ENCODE data around the gene BANP. TPM values are rescaled to one million over a fixed set of nuclear protein-coding genes. Genes with fewer than 3 reads are reported as not detected.

BANP gene
- total RNA-seq, 1 donor from 2014 or later = 17.6 TPM

- no peak overlapping the region for H3K4me3 ChIP-seq (ENCODE audit: low read depth, low read length)
- TF ChIP-seq, protein P1, sequence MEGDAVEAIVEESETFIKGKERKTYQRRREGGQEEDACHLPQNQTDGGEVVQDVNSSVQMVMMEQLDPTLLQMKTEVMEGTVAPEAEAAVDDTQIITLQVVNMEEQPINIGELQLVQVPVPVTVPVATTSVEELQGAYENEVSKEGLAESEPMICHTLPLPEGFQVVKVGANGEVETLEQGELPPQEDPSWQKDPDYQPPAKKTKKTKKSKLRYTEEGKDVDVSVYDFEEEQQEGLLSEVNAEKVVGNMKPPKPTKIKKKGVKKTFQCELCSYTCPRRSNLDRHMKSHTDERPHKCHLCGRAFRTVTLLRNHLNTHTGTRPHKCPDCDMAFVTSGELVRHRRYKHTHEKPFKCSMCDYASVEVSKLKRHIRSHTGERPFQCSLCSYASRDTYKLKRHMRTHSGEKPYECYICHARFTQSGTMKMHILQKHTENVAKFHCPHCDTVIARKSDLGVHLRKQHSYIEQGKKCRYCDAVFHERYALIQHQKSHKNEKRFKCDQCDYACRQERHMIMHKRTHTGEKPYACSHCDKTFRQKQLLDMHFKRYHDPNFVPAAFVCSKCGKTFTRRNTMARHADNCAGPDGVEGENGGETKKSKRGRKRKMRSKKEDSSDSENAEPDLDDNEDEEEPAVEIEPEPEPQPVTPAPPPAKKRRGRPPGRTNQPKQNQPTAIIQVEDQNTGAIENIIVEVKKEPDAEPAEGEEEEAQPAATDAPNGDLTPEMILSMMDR (conservative IDR thresholded peaks at IDR 0.05; ENCODE audit: low read depth, low read length) = no peak
- DNase-seq (ENCODE audit: low read depth) = peak; percentile 59
Measured at GRCh38 chr16:87924041-87924810, 27.0 kb upstream of the BANP start.

DNA sequence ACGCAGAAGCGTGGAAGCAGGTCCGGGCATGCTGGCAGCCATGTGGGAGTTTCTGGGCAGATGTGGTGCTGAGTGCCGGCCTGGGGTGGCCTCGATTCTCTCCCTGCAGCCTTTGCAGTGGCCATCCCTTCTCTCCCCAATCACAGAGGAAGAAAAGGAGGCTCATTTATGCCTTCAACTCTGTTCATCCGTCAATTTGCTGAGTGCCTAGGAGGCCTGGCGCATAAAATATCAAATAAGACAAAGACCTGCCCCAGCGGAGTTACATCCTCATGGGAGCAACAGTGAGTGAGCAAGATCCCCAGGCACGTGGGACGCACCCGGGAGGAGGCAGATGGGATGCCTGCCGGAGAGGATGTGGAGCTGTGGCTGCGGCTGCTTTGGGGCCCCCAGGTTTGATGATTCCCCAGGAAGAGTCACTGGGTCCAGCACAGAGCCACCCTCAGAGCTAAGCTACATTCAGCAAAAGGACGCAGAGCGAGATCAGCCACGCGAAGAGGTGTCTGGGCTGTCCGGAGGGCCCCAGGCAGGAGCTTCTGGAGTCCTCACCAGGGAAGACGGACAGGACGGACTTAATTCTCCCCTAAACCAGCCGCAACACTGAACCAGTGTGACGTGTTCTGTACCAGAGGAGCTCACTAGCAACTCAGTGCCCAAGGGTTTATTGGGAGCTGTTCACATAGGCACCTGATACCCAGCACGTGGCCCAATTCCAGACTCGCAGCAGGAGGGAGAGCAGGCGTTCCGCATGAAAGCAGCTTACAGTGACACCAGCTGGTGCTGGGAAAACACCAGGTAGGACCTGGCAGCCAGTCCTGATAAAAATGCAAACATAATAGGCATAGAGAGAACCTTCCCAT, 26.2 kb upstream of the BANP start:
- DNase-seq (ENCODE audit: low read depth) = peak; percentile 80
- H3K4me3 ChIP-seq (ENCODE audit: low read depth, low read length) = no peak overlapping the region
- TF ChIP-seq, protein P1 (conservative IDR thresholded peaks at IDR 0.05; ENCODE audit: low read depth, low read length) = no peak

DNA sequence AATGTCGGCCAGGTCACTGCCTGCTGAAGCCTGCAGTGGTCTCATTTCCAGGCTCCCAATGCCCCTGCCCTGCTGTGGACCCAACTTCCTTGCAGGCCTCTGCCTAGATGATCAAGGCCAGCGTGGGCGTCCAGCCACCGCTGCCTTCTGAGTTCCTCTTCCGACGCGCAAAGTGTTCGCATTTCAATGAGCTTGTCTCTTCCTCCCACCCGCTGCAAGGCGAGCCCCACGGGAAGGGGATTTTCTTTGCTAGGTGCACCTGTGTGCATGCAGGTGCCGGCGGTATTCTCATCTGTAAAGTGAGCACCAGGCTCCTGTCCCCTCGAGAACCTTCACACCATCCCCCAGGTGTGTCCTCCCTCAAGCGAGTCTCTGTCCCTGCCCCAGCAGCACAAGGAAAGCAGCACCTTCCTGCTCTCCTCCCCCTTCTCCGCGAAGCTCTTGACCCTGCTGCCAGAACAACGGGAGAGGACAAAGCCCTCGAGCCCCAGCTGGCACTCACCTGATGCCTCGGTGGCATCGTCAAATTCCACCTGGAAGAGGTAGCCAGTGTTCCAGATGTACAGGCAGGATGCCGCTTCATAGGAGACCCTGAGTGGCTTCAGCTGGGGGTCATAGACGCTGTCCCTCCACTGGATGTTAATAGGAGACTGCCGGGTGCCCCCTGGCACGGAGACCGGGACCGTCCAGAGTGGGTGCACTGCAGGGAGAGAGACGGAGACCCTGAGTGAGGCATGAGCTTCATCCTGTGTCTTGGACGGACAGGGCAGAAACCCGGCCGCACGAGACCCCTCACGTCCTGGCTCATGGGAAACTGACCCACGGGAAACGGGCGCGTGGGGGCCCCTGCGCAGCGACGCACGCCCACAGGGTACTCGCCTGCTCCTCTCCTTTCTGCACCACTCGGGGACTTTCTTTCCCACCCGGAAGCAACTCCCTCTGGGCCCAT, 24.7 kb upstream of the BANP start:
- no peak for DNase-seq (ENCODE audit: low read depth)
- TF ChIP-seq, protein P1 (conservative IDR thresholded peaks at IDR 0.05; ENCODE audit: low read depth, low read length) = no peak
- no peak overlapping the region for H3K4me3 ChIP-seq (ENCODE audit: low read depth, low read length)

GRCh38 chr16:87927195-87927562, 24.1 kb upstream of the BANP start:
- DNase-seq (ENCODE audit: low read depth) = no peak
- TF ChIP-seq, protein P1 (conservative IDR thresholded peaks at IDR 0.05; ENCODE audit: low read depth, low read length) = peak; percentile 22

DNA sequence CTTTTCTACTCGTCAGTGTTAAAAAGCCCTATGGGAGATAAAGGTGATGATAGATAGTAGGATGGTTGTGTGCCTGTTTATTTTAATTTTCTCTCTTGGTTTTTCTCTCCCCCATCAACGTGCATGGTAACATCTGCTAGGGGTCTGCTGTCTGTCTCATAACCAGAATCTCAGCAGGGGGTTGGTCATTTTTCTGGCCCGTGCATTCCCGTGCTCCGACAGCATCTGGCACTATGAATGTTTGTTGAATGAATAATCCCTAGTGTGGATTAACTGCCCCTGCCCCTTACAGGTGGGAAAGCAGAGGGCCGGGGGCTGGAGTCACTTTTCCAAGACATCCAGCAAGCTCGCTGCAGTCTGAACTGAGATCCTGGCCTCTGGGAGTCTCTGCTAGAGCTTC, 21.2 kb upstream of the BANP start:
- no peak for DNase-seq (ENCODE audit: low read depth)
- no peak overlapping the region for H3K4me3 ChIP-seq (ENCODE audit: low read depth, low read length)
- TF ChIP-seq, protein P1 (conservative IDR thresholded peaks at IDR 0.05; ENCODE audit: low read depth, low read length) = no peak

More at GRCh38 chr16:87927195-87927562, 24.1 kb upstream of the BANP start:
- no peak overlapping the region for H3K4me3 ChIP-seq (ENCODE audit: low read depth, low read length)

DNA sequence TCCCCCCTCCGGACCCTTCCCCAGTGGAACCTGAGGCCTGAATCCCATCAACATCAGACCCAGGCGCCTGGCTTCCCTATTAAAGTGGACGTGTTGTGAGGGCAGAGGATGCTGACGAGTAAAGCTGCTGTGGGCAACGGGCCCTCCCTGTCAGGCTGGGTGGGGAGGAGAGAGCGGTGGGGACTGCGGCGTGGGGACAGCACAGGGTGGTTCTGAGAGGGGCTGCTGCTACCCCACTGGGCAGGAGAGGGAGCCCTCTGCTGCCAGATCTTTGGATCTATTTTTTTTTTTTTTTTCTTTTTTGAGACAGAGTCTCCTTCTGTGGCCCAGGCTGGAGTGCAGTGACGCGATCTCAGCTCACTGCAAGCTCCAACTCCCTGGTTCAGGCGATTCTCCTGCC, 20.8 kb upstream of the BANP start:
- TF ChIP-seq, protein P1 (conservative IDR thresholded peaks at IDR 0.05; ENCODE audit: low read depth, low read length) = peak; percentile 46
- no peak overlapping the region for H3K4me3 ChIP-seq (ENCODE audit: low read depth, low read length)
- no peak for DNase-seq (ENCODE audit: low read depth)

Data from epithelial cell of proximal tubule (primary cell).